Thyroid gland (tissue), 4 donors: ENCODE data around the gene SERPINB6.
"Not testable (repeated sequence)": the region's sequence is repeated elsewhere in the genome, so short reads cannot be mapped to it uniquely, and the experiment has no call there.

Experiments used
- POLR2A ChIP-seq, 2 donors: fragments of 450-650 bp; IDR thresholded peaks; one replicate each; pipeline ENCODE4 v1.6.1; 2017; ENCODE audit warnings: antibody characterized with exemption in 2 of 2, mild to moderate bottlenecking in 2 of 2, moderate library complexity in 1 of 2
- TF ChIP-seq, protein P1 (sequence below), 6 experiments: fragments of 200-600 bp in 3 of 6; fragments of 450-650 bp in 3 of 6; sonication (generic) in 3 of 6; IDR thresholded peaks; one replicate each; pipeline ENCODE4 v1.5.1; 2016 to 2019; ENCODE audit warnings: antibody characterized with exemption in 6 of 6, mild to moderate bottlenecking in 2 of 6, inconsistent platforms in 1 of 6, moderate library complexity in 1 of 6

DNA sequence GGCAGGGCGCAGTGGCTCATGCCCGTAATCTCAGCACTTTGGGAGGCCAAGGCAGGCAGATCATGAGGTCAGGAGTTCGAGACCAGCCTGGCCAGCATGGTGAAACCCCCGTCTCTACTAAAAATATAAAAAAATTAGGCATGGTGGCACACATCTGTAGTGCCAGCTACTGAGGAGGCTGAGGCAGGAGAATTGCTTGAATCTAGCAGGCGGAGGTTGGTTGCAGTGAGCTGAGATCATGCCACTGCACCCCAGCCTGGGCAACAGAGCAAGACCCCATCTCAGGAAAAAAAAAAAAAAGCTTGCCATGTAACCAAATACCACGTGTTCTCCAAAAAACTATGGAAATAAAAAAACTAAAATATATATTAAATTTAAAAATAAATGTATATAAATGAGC, 1.8 kb upstream of the SERPINB6 start:
- TF ChIP-seq, protein P1, sequence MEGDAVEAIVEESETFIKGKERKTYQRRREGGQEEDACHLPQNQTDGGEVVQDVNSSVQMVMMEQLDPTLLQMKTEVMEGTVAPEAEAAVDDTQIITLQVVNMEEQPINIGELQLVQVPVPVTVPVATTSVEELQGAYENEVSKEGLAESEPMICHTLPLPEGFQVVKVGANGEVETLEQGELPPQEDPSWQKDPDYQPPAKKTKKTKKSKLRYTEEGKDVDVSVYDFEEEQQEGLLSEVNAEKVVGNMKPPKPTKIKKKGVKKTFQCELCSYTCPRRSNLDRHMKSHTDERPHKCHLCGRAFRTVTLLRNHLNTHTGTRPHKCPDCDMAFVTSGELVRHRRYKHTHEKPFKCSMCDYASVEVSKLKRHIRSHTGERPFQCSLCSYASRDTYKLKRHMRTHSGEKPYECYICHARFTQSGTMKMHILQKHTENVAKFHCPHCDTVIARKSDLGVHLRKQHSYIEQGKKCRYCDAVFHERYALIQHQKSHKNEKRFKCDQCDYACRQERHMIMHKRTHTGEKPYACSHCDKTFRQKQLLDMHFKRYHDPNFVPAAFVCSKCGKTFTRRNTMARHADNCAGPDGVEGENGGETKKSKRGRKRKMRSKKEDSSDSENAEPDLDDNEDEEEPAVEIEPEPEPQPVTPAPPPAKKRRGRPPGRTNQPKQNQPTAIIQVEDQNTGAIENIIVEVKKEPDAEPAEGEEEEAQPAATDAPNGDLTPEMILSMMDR (IDR thresholded peaks at IDR 0.05): not testable (repeated sequence)
- not testable (repeated sequence) for TF ChIP-seq POLR2A (IDR thresholded peaks at IDR 0.05)
